Lung (tissue), 12 donors: Measurements from ENCODE around the gene DIAPH1. TPM values are rescaled to one million over a fixed set of nuclear protein-coding genes. Genes with fewer than 3 reads are reported as not detected.

Experiments
- ATAC-seq: fragments of 200-7000 bp; cut with Tn5 transposase; one replicate; pipeline ENCODE4 v1.9.1; 2020; ENCODE audit warnings: moderate number of reproducible peaks; ENCODE audit not compliant: insufficient read depth, low FRiP score
- DNase-seq, 3 donors: peaks; one replicate each; pipeline ENCODE4 v3.0.0-alpha.2; 2013 to 2017
- H3K27ac ChIP-seq, 2 donors: one replicate each; pipeline ENCODE4 v1.5.1; 2013; ENCODE audit warnings: mild to moderate bottlenecking in 2 of 2, moderate library complexity in 2 of 2, control low read depth in 1 of 2, inconsistent platforms in 1 of 2, low read depth in 1 of 2, low read length in 1 of 2
- H3K27me3 ChIP-seq, 3 donors: one replicate each; pipeline ENCODE4 v1.5.1; 2013; ENCODE audit warnings: low read length in 2 of 3; ENCODE audit not compliant: control insufficient read depth in 3 of 3, insufficient read depth in 3 of 3
- H3K36me3 ChIP-seq, 4 donors: one replicate each; pipeline ENCODE4 v1.5.1; 2013; ENCODE audit warnings: low read length in 4 of 4, mild to moderate bottlenecking in 1 of 4, moderate library complexity in 1 of 4; ENCODE audit not compliant: control insufficient read depth in 4 of 4, insufficient read depth in 4 of 4
- H3K4me1 ChIP-seq, 5 donors: one replicate each; pipeline ENCODE4 v1.5.1; 2013; ENCODE audit warnings: low read length in 5 of 5, mild to moderate bottlenecking in 2 of 5, moderate library complexity in 1 of 5; ENCODE audit not compliant: control insufficient read depth in 5 of 5, insufficient read depth in 5 of 5
- H3K4me3 ChIP-seq: one replicate; pipeline ENCODE4 v1.5.1; 2013; ENCODE audit warnings: mild to moderate bottlenecking, control low read depth, moderate library complexity
- H3K9ac ChIP-seq, 2 donors: one replicate each; pipeline ENCODE4 v1.5.1; 2013; ENCODE audit warnings: low read length in 2 of 2, control low read depth in 1 of 2; ENCODE audit not compliant: insufficient read depth in 1 of 2
- H3K9me3 ChIP-seq, 4 donors: one replicate each; pipeline ENCODE4 v1.5.1; 2013; ENCODE audit warnings: low read length in 3 of 4, mild to moderate bottlenecking in 1 of 4, moderate library complexity in 1 of 4; ENCODE audit not compliant: control insufficient read depth in 4 of 4, insufficient read depth in 3 of 4
- WGBS, 2 donors: extraction: QIAGEN DNeasy Blood & Tissue Kit; methylation state at CpG; one replicate each; pipeline ENCODE4 v1.1.7; 2013; 5-methylcytosine and 5-hydroxymethylcytosine counted together
- polyA plus RNA-seq, 2 donors: library from polyadenylated mRNA; stranded (reverse); fragments of 200-250 nt; gene quantifications; one replicate each; pipeline ENCODE4 v1.2.1, GENCODE V29; 2013
- total RNA-seq, 2 donors: library from RNA; depleted of rRNA in 1 of 2; stranded (reverse); fragments of >200 nt in 1 of 2; gene quantifications; one replicate each; pipeline ENCODE4 v1.2.1, GENCODE V29; 2014 to 2021
- TF ChIP-seq, protein P1 (sequence below): IDR thresholded peaks from 2 replicates; pipeline ENCODE4 v1.5.1; 2012; ENCODE audit warnings: mild to moderate bottlenecking; ENCODE audit errors: control extremely low read depth, extremely low read depth
- donor health status: control.
- donor health status: control.
- donor health status: Bipolar disorder and iron deficiency.
- donor health status: healthy.
- donor health status: DM: yes; HTN: yes; CAD: no.

The DIAPH1 gene
- total and polyA plus RNA-seq, 4 donors: 41.7 to 151 (median 64.4) TPM

DNA sequence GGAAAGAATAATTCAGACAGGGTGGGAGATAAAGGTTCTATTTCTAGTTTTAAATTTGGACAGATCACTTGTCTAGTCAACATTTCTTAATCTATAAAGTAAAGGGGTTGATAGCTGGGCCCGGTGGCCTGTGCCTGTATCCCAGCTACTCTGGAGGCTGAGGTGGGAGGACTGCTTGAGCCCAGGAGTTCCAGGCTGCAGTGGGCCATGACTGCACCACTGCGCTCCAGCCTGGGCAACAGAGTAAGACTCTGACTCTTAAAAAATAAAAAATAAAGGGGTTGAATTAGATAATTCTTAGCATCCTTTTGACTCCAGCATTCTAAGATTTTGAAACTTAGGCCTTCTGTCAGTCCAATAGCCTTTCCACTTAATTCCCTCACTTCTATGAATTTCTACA lies 10.8 kb downstream of the DIAPH1 start:
- DNase-seq (no peak), ATAC-seq (no peak)
- Histone ChIP-seq H3K27ac (no peak overlapping the region), H3K4me3 (no peak overlapping the region), H3K4me1 (peaks cover 0 to 22% (median 7%) of the 10 kb centered on the region in 5 donors), H3K9me3 (no peaks in the 10 kb centered on the region), H3K27me3 (no peaks in the 10 kb centered on the region), H3K36me3 (no peaks in the 10 kb centered on the region), H3K9ac (no peak overlapping the region)
- 80 to 98% methylated on average over 2 of the region's 2 CpGs for WGBS, 2 donors
- TF ChIP-seq, protein P1, sequence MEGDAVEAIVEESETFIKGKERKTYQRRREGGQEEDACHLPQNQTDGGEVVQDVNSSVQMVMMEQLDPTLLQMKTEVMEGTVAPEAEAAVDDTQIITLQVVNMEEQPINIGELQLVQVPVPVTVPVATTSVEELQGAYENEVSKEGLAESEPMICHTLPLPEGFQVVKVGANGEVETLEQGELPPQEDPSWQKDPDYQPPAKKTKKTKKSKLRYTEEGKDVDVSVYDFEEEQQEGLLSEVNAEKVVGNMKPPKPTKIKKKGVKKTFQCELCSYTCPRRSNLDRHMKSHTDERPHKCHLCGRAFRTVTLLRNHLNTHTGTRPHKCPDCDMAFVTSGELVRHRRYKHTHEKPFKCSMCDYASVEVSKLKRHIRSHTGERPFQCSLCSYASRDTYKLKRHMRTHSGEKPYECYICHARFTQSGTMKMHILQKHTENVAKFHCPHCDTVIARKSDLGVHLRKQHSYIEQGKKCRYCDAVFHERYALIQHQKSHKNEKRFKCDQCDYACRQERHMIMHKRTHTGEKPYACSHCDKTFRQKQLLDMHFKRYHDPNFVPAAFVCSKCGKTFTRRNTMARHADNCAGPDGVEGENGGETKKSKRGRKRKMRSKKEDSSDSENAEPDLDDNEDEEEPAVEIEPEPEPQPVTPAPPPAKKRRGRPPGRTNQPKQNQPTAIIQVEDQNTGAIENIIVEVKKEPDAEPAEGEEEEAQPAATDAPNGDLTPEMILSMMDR: no peak

DNA sequence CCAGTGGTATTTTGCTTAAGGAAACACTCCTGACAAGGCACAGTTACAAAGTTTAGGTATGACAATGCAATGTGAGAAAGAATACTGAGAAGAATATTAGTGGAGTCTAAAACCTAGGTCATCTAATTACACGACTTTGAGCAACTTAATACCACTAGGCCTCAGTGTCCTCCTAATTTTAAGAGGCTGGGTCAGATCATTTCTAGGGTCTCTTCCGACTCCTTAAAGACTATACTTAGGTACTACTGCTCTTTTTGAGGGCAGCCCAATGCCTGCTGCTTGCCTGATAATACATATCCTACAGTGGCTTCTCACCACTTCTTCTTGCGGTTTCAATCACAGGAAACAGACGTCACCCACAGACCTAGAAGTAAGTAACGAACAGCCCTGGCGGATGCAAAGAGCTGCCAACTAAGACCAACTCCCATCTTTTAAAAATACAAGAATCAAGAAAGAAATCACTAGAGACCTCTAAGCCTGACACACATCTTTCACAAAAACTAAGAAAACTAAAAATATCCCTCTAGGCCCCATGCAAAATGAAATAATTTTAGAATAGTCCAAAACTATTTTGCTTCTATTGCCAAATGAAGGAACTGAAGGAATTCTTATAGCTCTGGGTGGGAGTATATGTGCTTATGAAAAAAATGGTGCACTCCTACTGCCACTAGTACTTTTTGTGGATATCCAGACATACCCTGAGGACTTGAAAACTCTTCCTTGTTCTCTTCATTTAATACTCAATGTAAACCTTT lies 13.1 kb downstream of the DIAPH1 start:
- Histone ChIP-seq H3K36me3 (no peaks in the 10 kb centered on the region), H3K9ac (no peak overlapping the region), H3K4me3 (no peak overlapping the region), H3K4me1 (peaks cover 0 to 28% (median 7%) of the 10 kb centered on the region in 5 donors), H3K9me3 (no peaks in the 10 kb centered on the region), H3K27ac (peak overlapping the region; percentile 1 to 85), H3K27me3 (no peaks in the 10 kb centered on the region)
- WGBS, 2 donors: 20 to 35% methylated on average over 6 of the region's 6 CpGs
- ATAC-seq (peak; percentile 71), DNase-seq (peak in 2 of 3 donors; percentile 42 to 65)
- TF ChIP-seq, protein P1: no peak

DNA sequence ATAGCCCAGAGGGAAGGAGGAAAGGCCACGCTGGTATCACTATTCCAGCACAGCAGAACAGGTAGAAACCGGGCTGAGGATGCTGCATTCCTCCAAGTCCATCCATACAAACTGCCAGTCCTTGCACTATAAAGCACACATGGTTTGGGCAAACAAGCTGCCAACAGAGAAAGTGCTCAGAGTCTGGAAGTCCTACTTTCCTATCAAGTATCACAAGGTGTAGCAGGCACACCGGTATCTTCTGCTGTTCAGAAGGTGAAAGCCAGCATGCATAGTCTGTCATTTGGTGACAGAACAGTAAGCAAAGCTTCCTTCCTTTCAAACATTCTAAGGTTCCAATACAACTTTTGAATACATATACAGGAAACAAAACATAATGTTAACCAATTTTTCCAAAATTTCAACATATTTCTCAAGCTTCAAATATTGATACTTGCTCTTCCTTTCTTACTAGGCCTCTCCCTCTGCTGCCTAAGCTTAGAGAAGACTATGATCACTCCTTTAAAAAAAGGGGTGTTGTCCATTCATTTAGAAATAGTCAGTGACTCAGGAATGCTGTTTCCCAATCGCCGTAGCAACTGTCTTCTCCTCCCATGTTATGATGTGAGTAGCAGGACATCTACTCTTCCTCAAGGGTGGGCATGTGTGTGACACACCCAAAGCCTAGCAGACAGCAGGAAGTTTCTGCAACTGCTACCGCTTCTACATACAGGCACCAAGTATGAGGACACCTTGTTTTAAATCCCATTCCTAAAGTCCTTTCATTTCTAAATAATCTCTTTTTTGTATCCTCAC lies 14.7 kb downstream of the DIAPH1 start:
- no peaks in the 10 kb centered on the region for H3K27me3 ChIP-seq
- TF ChIP-seq, protein P1: no peak
- DNase-seq: peak; percentile 22 to 58 (median 49)
- no peak overlapping the region for H3K4me3 ChIP-seq
- peak overlapping the region in 1 of 2 donors; percentile 19 for H3K9ac ChIP-seq
- H3K4me1 ChIP-seq: peaks cover 0 to 44% (median 7%) of the 10 kb centered on the region in 5 donors
- ATAC-seq: peak; percentile 78
- H3K36me3 ChIP-seq: no peaks in the 10 kb centered on the region
- H3K9me3 ChIP-seq: no peaks in the 10 kb centered on the region
- H3K27ac ChIP-seq: peak overlapping the region; percentile 59 to 91
- 32 to 45% methylated on average over 6 of the region's 6 CpGs for WGBS, 2 donors
